Measurements from ENCODE around the gene CFAP43. TPM values are rescaled to one million over a fixed set of nuclear protein-coding genes. Genes with fewer than 3 reads are reported as not detected.

CFAP43 gene
- total and polyA plus RNA-seq, 10 of the 15 experiments (the other 5 are each of a cell fraction or from before 2014, with no cell fraction given): 0.06 to 0.14 (median 0.10) TPM; not detected in 5

GRCh38 chr10:104245066-104245632 lies 13.0 kb upstream of the CFAP43 start:
- Histone ChIP-seq H4K20me1 (ENCODE audit: control insufficient read depth, insufficient read depth) (no peaks in the 10 kb centered on the region), H3K36me3 (ENCODE audit: control insufficient read depth in 2 of 2, insufficient read depth in 2 of 2, low read length in 1 of 2) (no peaks in the 10 kb centered on the region), H3K4me2 (ENCODE audit: control insufficient read depth, insufficient read depth) (no peak overlapping the region), H2AFZ (ENCODE audit: control insufficient read depth, low read depth, low read length) (no peak overlapping the region), H3K4me1 (ENCODE audit: control insufficient read depth, insufficient read depth, low read length) (no peaks in the 10 kb centered on the region), H3K79me2 (ENCODE audit: control insufficient read depth, insufficient read depth, low read length) (no peaks in the 10 kb centered on the region), H3K9ac (ENCODE audit: control insufficient read depth, insufficient read depth, low read length) (no peak overlapping the region), H3K27me3 (replicated peaks in 1 of 2; ENCODE audit: control insufficient read depth in 2 of 2, insufficient read depth in 2 of 2, low read length in 1 of 2) (no peaks in the 10 kb centered on the region), H3K9me3 (replicated peaks; ENCODE audit: control insufficient read depth, insufficient read depth, low read length) (peaks cover 6% of the 10 kb centered on the region), H3K4me3 (no peak overlapping the region), H3K27ac (ENCODE audit: control insufficient read depth, insufficient read depth) (no peak overlapping the region)
- RAD21 ChIA-PET (ENCODE audit: unreplicated experiment): no interaction called here
- in situ Hi-C loops (cut with MboI) (no loop called here), intact Hi-C loops (cut with micrococcal nuclease; ENCODE audit: unreplicated experiment) (no loop called here)
- POLR2A ChIA-PET: interaction anchor here (0.7 kb wide), 1 partner anchor 11 kb away, joined by 5 read pairs; no protein-coding TSS in a partner anchor
- BruUV-seq (replicated peaks): no TSS peak
- DNase-seq (ENCODE audit: low read depth, low spot score) (no peak), FAIRE-seq (no peak), ATAC-seq (no peak)
- WGBS (ENCODE audit: insufficient coverage, insufficient replicate concordance, low lambda C conversion rate, missing lambda C conversion rate): 81% methylated on average over 27 of the region's 34 CpGs
- CTCF ChIA-PET: no interaction called here
- SMC1A ChIA-PET (ENCODE audit: uncharacterized antibody, unreplicated experiment): no interaction called here
- TF ChIP-seq CEBPB (IDR thresholded peaks at IDR 0.05; ENCODE audit: borderline replicate concordance in 1 of 2, low read depth in 2 of 2, low read length in 2 of 2) (no peak), ZBED1 (IDR thresholded peaks at IDR 0.05; ENCODE audit: borderline replicate concordance) (no peak), SUPT20H (IDR thresholded peaks at IDR 0.05; ENCODE audit: borderline replicate concordance, control insufficient read depth, low read depth, low read length) (no peak), IRF5 (IDR thresholded peaks at IDR 0.05; ENCODE audit: borderline replicate concordance) (no peak), ZNF207 (IDR thresholded peaks at IDR 0.05; ENCODE audit: borderline replicate concordance) (no peak), ZBTB11 (CRISPR knock-in tag; IDR thresholded peaks at IDR 0.05) (no peak), YY1 (IDR thresholded peaks at IDR 0.05; ENCODE audit: low read depth, low read length) (no peak), ZBTB33 (IDR thresholded peaks at IDR 0.05) (no peak), TCF12 (IDR thresholded peaks at IDR 0.05; ENCODE audit: low read depth, low read length) (no peak), TARDBP (IDR thresholded peaks at IDR 0.05; ENCODE audit: borderline replicate concordance) (no peak), CBX5 (IDR thresholded peaks at IDR 0.05; ENCODE audit: low read depth) (no peak), KAT2A (conservative IDR thresholded peaks at IDR 0.05; ENCODE audit: control insufficient read depth, low read depth, low read length) (no peak), ZNF217 (IDR thresholded peaks at IDR 0.05) (no peak), ATF7 (IDR thresholded peaks at IDR 0.05; ENCODE audit: low read depth) (no peak)
- TF ChIP-seq, protein P1, sequence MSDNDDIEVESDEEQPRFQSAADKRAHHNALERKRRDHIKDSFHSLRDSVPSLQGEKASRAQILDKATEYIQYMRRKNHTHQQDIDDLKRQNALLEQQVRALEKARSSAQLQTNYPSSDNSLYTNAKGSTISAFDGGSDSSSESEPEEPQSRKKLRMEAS (IDR thresholded peaks at IDR 0.05; ENCODE audit: low read depth, low read length): no peak
- TF ChIP-seq, protein P2, sequence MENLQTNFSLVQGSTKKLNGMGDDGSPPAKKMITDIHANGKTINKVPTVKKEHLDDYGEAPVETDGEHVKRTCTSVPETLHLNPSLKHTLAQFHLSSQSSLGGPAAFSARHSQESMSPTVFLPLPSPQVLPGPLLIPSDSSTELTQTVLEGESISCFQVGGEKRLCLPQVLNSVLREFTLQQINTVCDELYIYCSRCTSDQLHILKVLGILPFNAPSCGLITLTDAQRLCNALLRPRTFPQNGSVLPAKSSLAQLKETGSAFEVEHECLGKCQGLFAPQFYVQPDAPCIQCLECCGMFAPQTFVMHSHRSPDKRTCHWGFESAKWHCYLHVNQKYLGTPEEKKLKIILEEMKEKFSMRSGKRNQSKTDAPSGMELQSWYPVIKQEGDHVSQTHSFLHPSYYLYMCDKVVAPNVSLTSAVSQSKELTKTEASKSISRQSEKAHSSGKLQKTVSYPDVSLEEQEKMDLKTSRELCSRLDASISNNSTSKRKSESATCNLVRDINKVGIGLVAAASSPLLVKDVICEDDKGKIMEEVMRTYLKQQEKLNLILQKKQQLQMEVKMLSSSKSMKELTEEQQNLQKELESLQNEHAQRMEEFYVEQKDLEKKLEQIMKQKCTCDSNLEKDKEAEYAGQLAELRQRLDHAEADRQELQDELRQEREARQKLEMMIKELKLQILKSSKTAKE (IDR thresholded peaks at IDR 0.05; ENCODE audit: low read depth, poor library complexity, severe bottlenecking): no peak

All from GM12878 (cell line).